Stimulated activated CD4-positive, alpha-beta T cell treated with anti-CD3 and anti-CD28 coated beads, Interleukin-12 subunit alpha, Interleukin-12 subunit beta, amount 100 ng/mL, for 48 hours (primary cell): ENCODE measurements around the gene RIBC2.
"Not testable (repeated sequence)": the region's sequence is repeated elsewhere in the genome, so short reads cannot be mapped to it uniquely, and the experiment has no call there.

Experiments
- DNase-seq, 3 donors: peaks; one replicate each; pipeline ENCODE4 v3.0.0-alpha.2; 2020; ENCODE audit warnings: low read depth in 2 of 3, low spot score in 1 of 3

RIBC2 gene

GRCh38 chr22:45413368-45414211 is at the start of gene RIBC2, which contains the start of gene SMC1B:
TSS of gene RIBC2 (plus strand) at chr22:45413693. CDS start at chr22:45413887, 194 bp downstream.
TSS of gene SMC1B (minus strand) at chr22:45413599. CDS start at chr22:45413567, 32 bp downstream.
- DNase-seq, result peak; percentile 82 to 89 (median 84)

GRCh38 chr22:45366713-45367112 is 46.8 kb upstream of the RIBC2 start:
- DNase-seq, result no peak

- not testable (repeated sequence) for DNase-seq
Measured at GRCh38 chr22:45373592-45373991, 39.9 kb upstream of the RIBC2 start.

GRCh38 chr22:45376009-45376408 is 37.5 kb upstream of the RIBC2 start:
- DNase-seq, result no peak

- DNase-seq, result no peak
Measured at GRCh38 chr22:45376703-45377102, 36.8 kb upstream of the RIBC2 start.

GRCh38 chr22:45381348-45381747 is 32.1 kb upstream of the RIBC2 start:
- DNase-seq, result no peak

- DNase-seq, result no peak
Measured at GRCh38 chr22:45389546-45389945, 23.9 kb upstream of the RIBC2 start.

- DNase-seq, result no peak
Measured at GRCh38 chr22:45397806-45398205, 15.7 kb upstream of the RIBC2 start.

GRCh38 chr22:45398214-45398613 is 15.3 kb upstream of the RIBC2 start:
- DNase-seq, result no peak

GRCh38 chr22:45399712-45400445 is 13.6 kb upstream of the RIBC2 start:
- DNase-seq, result no peak

GRCh38 chr22:45402466-45402985 is 11.0 kb upstream of the RIBC2 start:
- no peak for DNase-seq

GRCh38 chr22:45407793-45408192 is 5.7 kb upstream of the RIBC2 start:
- no peak for DNase-seq

- no peak for DNase-seq
Measured at GRCh38 chr22:45413013-45413367, 503 bp upstream of the RIBC2 start.

GRCh38 chr22:45418056-45418769 is 4.7 kb downstream of the RIBC2 start:
- DNase-seq, result no peak

- DNase-seq, result no peak
Measured at GRCh38 chr22:45418770-45419138, 5.3 kb downstream of the RIBC2 start.

- DNase-seq, result no peak
Measured at GRCh38 chr22:45420011-45420410, 6.5 kb downstream of the RIBC2 start.

GRCh38 chr22:45420539-45420938 is 7.0 kb downstream of the RIBC2 start:
- no peak for DNase-seq

GRCh38 chr22:45421349-45422055 is 8.0 kb downstream of the RIBC2 start:
- no peak for DNase-seq

GRCh38 chr22:45422237-45422983 is 8.9 kb downstream of the RIBC2 start:
- DNase-seq, result no peak

GRCh38 chr22:45423524-45423923 is 10.0 kb downstream of the RIBC2 start:
- DNase-seq, result no peak
